ENCODE measurements around the gene TP53RK.
"Not testable (repeated sequence)": the region's sequence is repeated elsewhere in the genome, so short reads cannot be mapped to it uniquely, and the experiment has no call there.

TP53RK gene

DNA sequence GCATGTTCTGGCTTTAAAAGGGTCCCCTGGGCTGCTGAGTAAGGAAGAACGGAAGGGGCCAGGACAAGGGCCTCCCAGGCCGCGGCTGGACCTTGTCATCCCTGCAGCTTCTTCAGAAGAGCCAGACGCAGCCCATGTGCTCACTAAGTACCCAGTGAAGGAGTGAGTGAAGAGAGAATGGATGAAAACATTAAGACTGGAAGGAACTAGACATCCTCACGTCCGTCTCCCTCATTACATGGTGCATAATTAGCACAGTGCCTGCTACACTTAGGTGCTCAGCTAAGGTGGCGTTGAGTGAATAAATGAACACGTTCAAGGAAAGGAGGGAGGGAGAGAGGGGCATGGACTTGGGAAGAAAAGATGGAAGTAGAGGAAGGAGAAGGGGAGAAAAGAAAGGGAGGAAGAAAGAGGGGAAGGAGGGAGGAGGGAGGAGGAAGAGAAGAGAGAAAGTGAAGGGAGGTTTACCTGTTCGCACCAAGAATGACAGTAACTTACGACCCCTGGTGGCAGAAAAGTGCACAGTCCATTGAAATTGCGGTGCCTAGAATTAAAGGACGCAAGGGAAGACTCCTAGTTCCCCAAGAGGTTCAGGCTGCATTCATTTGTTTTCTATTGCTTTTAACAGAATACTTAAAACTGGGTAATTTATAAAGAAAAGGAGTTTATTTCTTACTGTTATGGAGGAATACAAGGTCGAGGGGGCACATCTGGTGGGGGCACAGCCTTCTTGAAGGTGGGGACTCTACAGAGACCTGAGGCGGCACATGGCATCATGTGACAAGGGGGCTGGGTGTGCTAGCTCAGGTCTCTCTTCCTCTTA lies 8.0 kb downstream of the TP53RK start:
- Mint-ChIP-seq H3K4me3 (no peak overlapping the region), H3K36me3 (peaks cover 26% of the 10 kb centered on the region), H3K27ac (peak overlapping the region; percentile 26), H3K9me3 (no peaks in the 10 kb centered on the region), H3K4me1 (peaks cover 42% of the 10 kb centered on the region)
- ATAC-seq (peak; percentile 67), DNase-seq (ENCODE audit: low spot score in 2 of 2) (peak; percentile 55 to 84)

DNA sequence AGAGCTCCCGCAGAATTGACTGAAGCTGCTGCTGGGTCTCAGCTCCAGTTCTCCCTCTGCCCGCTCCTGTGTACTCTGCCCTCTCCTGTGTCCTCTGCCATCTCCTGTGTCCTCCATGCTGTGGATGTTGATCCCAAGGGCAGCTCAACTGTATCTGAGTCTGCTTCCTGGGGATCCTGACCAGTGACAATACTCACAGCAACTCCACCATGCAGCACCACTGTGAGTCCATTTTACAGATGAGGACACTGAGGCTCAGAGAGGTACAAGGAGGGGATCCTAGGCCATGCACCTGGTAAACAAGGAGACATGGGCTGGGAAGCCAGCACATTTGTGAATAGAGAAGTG lies 8.6 kb downstream of the TP53RK start:
- Mint-ChIP-seq H3K27ac (no peak overlapping the region), H3K4me3 (no peak overlapping the region), H3K36me3 (peaks cover 20% of the 10 kb centered on the region), H3K4me1 (peaks cover 36% of the 10 kb centered on the region), H3K9me3 (no peaks in the 10 kb centered on the region)
- no peak for DNase-seq (ENCODE audit: low spot score in 2 of 2)
- no peak for ATAC-seq

DNA sequence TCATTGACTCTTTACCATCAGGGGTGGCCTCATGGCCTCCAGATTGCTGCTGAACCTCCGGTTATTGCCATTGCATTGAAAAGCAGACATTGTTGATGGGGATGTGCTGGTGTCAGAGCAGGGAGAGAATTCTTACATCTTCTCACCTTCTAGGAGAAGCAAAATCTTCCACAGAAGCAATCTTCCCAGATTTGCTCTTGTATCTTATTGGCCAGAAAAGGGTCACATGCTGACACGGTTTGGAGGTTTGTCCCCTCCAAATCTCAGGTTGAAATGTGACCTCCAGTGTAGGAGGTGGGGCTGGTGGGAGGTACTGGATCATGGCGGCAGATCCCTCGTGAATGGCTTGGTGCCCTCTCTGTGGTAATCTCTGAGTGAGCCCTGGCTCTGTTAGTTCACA lies 10.7 kb downstream of the TP53RK start:
- no peak overlapping the region for H3K4me3 Mint-ChIP-seq
- H3K36me3 Mint-ChIP-seq: peaks cover 11% of the 10 kb centered on the region
- ATAC-seq: no peak
- no peak for DNase-seq (ENCODE audit: low spot score in 2 of 2)
- peak overlapping the region; percentile 76 for H3K27ac Mint-ChIP-seq
- peaks cover 21% of the 10 kb centered on the region for H3K4me1 Mint-ChIP-seq
- no peaks in the 10 kb centered on the region for H3K9me3 Mint-ChIP-seq

DNA sequence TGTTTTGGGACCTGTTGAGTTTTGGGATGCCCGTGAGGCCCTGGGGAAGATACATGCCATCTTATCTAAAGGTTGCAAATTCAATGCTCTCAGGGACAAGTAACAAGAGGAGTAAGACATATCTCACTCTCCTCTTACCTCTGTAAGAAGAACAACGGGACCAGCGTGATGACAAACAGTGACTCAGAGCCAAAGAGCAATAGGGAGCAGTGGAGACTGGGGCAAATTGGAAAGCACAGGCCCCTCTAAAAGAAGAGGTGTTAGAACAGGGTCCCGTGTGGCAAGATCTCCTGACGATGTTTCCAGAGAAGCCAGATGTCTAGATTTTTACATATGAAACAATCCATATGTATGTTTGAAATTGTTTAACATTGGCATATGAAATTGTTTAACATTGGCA lies 11.6 kb downstream of the TP53RK start:
- no peak overlapping the region for H3K27ac Mint-ChIP-seq
- H3K4me1 Mint-ChIP-seq: peaks cover 14% of the 10 kb centered on the region
- ATAC-seq (no peak), DNase-seq (ENCODE audit: low spot score in 2 of 2) (peak in 1 of 2 donors; percentile 23)
- no peak overlapping the region for H3K4me3 Mint-ChIP-seq
- H3K36me3 Mint-ChIP-seq: peaks cover 11% of the 10 kb centered on the region
- H3K9me3 Mint-ChIP-seq: no peaks in the 10 kb centered on the region

DNA sequence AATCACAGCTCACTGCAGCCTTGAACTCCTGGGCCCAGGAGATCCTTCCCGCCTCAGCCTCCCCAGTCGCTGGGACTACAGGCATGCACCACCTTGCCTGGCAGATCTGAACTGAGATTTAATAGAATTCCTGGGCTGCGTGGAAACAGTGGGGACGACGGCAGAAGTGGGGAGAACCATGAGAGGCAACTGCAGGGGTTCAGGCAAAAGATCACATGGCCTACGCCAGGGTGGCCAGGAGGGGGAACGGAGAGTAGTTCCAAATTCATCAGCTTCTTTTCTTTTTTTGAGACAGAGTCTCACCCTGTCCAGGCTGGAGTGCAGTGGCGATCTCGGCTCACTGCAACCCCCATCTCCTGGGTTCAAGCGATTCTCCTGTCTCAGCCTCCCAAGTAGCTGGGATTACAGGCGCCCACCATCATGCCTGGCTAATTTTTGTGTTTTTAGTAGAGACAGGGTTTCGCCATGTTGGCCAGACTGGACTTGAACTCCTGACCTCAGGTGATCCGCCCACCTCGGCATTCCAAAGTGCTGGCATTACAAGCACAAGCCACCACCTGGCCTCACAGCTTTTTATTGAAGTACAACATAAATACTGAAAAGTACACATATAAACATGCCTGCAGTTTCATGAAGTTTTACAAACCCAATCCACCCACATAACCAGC lies 12.5 kb downstream of the TP53RK start:
- H3K9me3 Mint-ChIP-seq, H3K4me3 Mint-ChIP-seq, H3K27ac Mint-ChIP-seq, ATAC-seq: not testable (repeated sequence)
- peak in 1 of 2 donors; percentile 18 for DNase-seq (ENCODE audit: low spot score in 2 of 2)
- peaks cover 11% of the 10 kb centered on the region for H3K36me3 Mint-ChIP-seq
- H3K4me1 Mint-ChIP-seq: peaks cover 12% of the 10 kb centered on the region

DNA sequence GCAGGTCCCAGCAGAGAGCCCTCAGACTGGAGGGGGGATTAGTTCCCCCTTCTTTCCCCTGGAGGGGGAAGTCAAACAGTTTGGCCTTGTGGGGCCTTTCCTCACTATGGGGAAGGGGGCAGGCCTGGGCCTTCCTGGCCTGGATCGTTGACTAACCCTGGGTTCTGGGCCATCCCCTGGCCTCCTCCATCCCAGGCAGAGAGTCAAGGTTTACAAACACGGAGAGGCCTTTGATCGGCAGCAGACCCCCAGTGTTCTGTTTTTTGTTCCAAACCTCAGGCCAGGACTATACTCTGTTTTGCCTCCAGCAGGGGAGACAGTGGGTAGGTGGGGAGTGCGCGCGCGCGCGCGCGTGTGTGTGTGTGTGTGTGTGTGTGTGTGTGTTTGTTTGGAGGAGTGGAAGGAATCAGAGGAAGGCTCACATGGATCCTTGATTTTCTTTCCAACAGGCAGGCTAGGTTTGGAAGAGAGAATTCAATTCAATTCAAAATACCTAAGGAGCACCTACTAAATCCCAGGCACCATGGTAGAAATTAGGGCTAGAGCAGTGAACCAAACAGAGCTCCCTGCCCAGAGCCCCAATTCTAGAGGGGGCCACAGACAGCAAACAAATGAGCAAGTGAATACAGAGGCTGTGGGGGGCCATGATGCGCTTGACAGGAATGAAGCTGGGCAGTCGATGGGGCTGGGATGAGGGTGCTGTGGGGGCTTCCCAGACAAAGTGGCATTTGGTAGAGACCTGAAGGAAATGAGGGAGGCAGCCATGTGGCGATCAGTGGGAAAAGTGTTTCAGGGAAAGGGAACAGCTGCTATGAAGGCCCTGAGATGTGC lies 14.8 kb downstream of the TP53RK start:
- ATAC-seq (no peak), DNase-seq (ENCODE audit: low spot score in 2 of 2) (peak in 1 of 2 donors; percentile 42)
- no peaks in the 10 kb centered on the region for H3K36me3 Mint-ChIP-seq
- H3K4me3 Mint-ChIP-seq: no peak overlapping the region
- no peaks in the 10 kb centered on the region for H3K4me1 Mint-ChIP-seq
- no peak overlapping the region for H3K27ac Mint-ChIP-seq
- H3K9me3 Mint-ChIP-seq: peaks cover 6% of the 10 kb centered on the region

DNA sequence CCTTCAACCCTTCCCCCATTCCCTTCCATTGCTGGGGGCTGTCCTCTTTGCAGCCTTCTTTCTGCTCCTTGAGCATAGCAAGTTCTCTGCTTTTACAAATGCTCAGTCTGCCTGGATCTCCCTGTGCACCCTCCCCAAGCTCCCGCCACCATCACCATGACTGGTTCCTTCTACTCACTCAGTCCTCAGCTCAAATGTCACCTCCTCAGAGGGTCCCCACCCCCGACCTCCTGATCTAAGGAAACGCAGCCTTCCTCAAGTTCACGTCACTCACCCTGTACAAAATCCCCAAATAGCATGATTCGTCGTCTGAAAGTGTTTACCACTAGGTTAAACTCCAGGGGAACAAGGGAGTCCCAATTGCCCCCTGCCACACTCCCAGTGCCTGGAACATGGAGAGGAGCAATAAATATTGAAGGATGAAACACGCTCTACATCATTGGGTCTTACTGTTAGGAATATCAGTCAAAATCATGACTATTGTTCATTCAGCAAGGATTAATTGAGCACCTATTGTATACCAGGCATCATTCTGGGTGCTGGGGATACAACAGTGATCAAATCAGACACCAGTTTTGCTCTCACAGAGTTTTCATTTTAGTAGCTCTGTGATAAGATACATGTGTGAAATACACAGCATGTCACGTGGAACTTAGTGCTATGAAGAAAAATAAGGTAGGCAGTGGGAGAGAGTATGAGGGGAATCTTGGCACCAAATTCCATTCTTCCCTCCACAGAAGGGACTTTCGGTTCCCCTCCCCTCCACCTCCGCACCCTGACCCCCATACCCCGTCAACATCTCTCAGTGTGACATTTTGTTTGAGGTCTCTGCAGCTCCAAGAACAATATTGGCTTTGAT lies 15.6 kb downstream of the TP53RK start:
- ATAC-seq (no peak), DNase-seq (ENCODE audit: low spot score in 2 of 2) (no peak)
- Mint-ChIP-seq H3K9me3 (peaks cover 6% of the 10 kb centered on the region), H3K4me1 (no peaks in the 10 kb centered on the region), H3K4me3 (no peak overlapping the region), H3K27ac (no peak overlapping the region), H3K36me3 (no peaks in the 10 kb centered on the region)

DNA sequence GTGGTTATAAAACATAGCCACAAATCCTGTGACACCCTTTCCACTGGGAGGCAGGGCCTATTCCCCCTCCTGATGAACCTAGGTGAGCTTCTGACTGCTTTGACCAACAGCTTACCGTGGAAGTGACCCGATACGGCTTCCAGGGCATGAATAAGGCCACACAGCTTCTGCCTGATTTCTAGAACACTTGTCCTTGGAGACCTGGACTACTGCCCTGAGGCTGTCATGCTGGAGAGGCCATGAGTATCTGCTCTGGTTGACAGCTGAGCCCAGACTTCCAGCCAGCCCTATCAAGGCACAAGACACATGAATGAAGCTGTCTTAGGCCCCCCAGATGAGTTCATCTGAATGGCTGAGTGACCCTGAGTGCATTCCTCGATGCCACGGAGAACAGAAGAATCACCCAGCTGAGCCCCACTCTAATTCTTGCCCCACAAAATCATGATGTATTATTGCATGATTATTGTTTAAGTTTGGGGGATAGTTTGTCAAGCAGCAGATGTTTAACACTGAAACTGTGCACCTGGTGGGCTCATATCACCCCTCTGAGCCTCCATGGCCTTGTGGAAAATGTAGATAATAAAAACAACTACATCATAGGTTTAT lies 16.6 kb downstream of the TP53RK start:
- Mint-ChIP-seq H3K4me3 (no peak overlapping the region), H3K9me3 (peaks cover 6% of the 10 kb centered on the region), H3K27ac (no peak overlapping the region), H3K36me3 (no peaks in the 10 kb centered on the region), H3K4me1 (no peaks in the 10 kb centered on the region)
- ATAC-seq (no peak), DNase-seq (ENCODE audit: low spot score in 2 of 2) (peak in 1 of 2 donors; percentile 34)

DNA sequence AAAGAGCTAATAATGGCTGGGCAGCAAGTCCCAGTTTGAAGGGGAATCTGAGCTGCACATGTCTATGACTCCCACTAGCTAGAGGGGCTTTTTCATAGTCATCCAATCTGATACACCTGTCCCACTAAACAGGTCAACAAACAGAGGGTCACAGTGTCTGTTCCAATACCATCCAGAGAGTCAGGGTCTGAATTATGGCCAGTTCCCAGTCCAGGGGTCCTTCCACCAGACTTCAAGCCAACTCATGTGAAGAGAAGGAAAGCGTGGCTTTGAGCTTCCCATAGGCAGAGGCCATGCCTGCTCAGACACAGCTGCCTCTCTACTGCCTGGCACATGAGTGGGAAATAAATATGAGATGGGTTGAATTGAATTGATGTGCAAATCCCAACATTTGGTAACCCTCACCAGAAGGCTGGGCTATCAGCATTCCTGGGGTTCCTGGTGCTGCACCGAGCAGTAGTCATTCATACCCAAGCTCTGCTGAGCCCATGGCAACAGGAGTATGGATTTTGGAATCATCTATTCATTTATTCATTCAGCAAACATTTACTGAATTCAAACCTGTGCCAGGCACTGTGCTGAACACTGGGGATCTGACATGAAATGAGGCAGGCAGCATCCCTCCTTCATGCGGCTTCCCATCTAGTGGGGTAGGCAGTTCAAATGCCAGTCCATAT lies 17.2 kb downstream of the TP53RK start:
- peaks cover 6% of the 10 kb centered on the region for H3K9me3 Mint-ChIP-seq
- H3K4me1 Mint-ChIP-seq: no peaks in the 10 kb centered on the region
- H3K4me3 Mint-ChIP-seq: no peak overlapping the region
- DNase-seq (ENCODE audit: low spot score in 2 of 2) (peak in 1 of 2 donors; percentile 33), ATAC-seq (no peak)
- no peak overlapping the region for H3K27ac Mint-ChIP-seq
- H3K36me3 Mint-ChIP-seq: no peaks in the 10 kb centered on the region

DNA sequence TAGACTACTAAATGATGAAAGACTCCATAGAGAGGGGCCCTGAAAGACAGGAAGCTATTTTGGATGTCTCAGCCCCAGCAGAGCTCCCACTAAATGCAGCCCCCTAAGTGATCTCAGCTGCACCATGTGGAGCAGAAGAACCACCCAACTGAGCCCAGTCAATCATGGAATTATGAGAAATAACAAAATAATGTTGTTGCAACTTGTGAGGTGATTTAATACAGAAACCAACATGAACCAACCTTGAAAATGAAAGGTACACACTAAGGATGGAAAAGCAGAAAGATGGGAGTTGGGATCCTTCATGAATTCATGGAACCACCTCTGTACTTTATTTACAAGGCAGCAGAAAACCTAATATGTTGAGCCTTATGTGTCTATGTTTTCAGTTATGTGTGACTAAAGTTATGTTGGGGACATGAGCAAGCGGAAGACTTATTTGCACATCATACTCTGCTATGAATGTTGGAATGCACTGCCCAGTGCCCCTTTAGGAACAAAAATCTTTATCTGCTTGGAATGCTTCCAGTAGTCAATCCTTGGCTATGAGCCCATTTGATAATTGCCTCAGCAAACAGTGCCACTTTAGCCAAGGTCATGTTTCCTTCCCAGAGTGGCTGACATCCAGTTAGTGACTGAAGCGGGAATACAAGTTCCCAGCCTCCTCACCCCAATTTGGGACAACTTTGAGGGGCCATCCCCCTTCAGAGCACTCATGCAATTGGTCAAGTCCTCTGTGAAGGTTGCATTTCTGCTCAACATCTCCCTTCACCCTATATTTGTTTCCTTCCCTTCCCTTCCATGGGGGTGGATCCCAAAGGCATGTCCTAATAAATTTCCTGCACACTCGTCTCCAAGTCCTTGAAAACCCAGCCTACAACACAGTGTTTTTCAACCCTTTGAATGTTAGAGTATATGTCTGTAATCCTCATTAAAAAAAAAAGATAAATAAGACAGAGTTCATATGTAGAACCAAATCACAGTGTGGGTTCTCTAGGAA lies 18.4 kb downstream of the TP53RK start:
- ATAC-seq (no peak), DNase-seq (ENCODE audit: low spot score in 2 of 2) (no peak)
- Mint-ChIP-seq H3K9me3 (peaks cover 6% of the 10 kb centered on the region), H3K4me3 (no peak overlapping the region), H3K27ac (no peak overlapping the region), H3K36me3 (no peaks in the 10 kb centered on the region), H3K4me1 (no peaks in the 10 kb centered on the region)

DNA sequence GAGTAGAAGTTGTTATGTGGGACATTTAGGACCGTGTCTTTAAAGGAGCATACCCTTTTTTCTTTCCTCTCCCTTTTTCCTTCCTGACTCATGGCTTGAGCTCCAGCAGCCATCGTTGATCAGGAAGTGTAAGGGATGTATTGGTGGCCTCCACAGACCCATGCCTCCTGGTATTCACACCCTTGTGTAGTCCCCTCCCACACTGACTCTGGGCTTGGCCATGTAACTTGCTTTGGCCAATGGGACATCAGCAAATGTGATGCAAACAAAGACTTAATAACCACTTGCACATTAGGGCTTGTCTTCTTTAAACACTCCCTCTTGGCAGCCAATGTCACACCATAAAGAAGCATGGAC lies 19.0 kb downstream of the TP53RK start:
- H3K4me1 Mint-ChIP-seq: no peaks in the 10 kb centered on the region
- peaks cover 6% of the 10 kb centered on the region for H3K9me3 Mint-ChIP-seq
- no peak for DNase-seq (ENCODE audit: low spot score in 2 of 2)
- H3K36me3 Mint-ChIP-seq: no peaks in the 10 kb centered on the region
- H3K27ac Mint-ChIP-seq: no peak overlapping the region
- no peak overlapping the region for H3K4me3 Mint-ChIP-seq
- ATAC-seq: no peak

DNA sequence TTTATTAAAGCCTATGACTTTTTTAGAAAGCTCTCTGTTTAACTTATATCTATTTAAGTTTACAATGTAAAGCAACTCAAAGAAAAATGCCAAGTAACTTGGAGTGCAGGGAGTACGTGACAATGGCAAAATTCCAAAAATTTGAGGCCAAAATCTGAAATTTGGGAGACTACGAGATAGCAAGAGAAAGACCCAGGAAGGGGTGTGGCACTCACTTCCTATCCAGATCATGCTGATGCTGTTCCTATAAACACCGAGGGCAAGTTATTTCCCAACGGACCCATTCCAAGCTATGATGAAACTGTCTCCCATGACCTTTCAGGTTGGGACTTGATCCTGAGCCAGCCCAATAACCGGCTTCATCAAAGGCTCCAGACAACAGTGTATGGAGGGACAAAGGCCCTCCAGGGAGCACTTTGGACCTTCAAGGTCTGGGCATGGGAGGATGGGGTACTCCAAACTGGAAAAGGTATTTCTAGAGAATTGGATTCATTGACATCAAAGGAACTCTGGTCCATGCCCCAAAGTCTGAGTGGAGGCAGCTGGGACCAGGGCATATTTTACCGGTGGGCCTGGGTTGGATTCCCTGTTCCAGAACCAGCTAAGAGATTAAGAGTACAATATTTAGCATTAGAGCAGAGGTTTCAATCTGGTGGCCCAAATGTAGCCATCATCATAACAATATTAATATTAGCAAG lies 22.3 kb downstream of the TP53RK start:
- Mint-ChIP-seq H3K36me3 (no peaks in the 10 kb centered on the region), H3K4me3 (no peak overlapping the region), H3K27ac (no peak overlapping the region), H3K4me1 (no peaks in the 10 kb centered on the region), H3K9me3 (peaks cover 6% of the 10 kb centered on the region)
- DNase-seq (ENCODE audit: low spot score in 2 of 2): no peak
- ATAC-seq: no peak

DNA sequence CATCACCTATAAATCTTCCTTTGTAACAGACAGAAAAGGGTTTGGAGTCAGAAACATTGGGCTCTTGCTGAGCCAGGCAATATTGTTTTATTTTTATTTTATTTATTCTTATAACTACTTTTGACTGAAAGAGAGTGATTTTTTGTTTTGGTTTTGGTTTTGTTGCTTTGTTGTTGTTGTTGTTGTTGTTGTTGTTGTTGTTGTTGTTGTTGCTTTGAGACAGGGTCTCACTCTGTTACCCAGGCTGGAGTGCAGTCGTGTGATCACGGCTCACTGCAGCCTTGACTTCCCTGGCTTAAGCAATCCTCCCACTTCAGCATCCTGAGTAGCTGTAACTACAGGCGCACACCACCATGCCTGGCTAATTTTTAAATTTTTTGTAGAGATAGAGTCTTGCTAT lies 22.9 kb downstream of the TP53RK start:
- no peaks in the 10 kb centered on the region for H3K4me1 Mint-ChIP-seq
- H3K36me3 Mint-ChIP-seq: no peaks in the 10 kb centered on the region
- H3K9me3 Mint-ChIP-seq: peaks cover 4% of the 10 kb centered on the region
- DNase-seq (ENCODE audit: low spot score in 2 of 2): no peak
- H3K27ac Mint-ChIP-seq: no peak overlapping the region
- no peak overlapping the region for H3K4me3 Mint-ChIP-seq
- no peak for ATAC-seq

All from stimulated activated effector memory CD8-positive, alpha-beta T cell treated with anti-CD3 and anti-CD28 coated beads, Interleukin-12 subunit alpha, Interleukin-12 subunit beta, amount 100 ng/mL, for 72 hours (primary cell).